ENCODE measurements around the gene ITPR1.

ITPR1 gene

GRCh38 chr3:4853749-4854140, 360.6 kb downstream of the ITPR1 start:
- no peak overlapping the region for H3K4me3 ChIP-seq (ENCODE audit: low read length)

GRCh38 chr3:4855676-4856075, 362.5 kb downstream of the ITPR1 start:
- no peak for TF ChIP-seq ZNF274 (IDR thresholded peaks at IDR 0.05; ENCODE audit: low read depth, low read length)
- no peak overlapping the region for H3K4me3 ChIP-seq (ENCODE audit: low read length)

More at GRCh38 chr3:4853749-4854140, 360.6 kb downstream of the ITPR1 start:
- TF ChIP-seq ZNF274 (IDR thresholded peaks at IDR 0.05; ENCODE audit: low read depth, low read length) = no peak

- no peak for TF ChIP-seq ZNF274 (IDR thresholded peaks at IDR 0.05; ENCODE audit: low read depth, low read length)
- no peak overlapping the region for H3K4me3 ChIP-seq (ENCODE audit: low read length)
Observed at GRCh38 chr3:4856136-4856535, 363.0 kb downstream of the ITPR1 start.

GRCh38 chr3:4856564-4856963, 363.4 kb downstream of the ITPR1 start:
- H3K4me3 ChIP-seq (ENCODE audit: low read length) = no peak overlapping the region
- TF ChIP-seq ZNF274 (IDR thresholded peaks at IDR 0.05; ENCODE audit: low read depth, low read length) = no peak

GRCh38 chr3:4856986-4857385, 363.8 kb downstream of the ITPR1 start:
- H3K4me3 ChIP-seq (ENCODE audit: low read length) = no peak overlapping the region
- TF ChIP-seq ZNF274 (IDR thresholded peaks at IDR 0.05; ENCODE audit: low read depth, low read length) = no peak

- H3K4me3 ChIP-seq (ENCODE audit: low read length) = no peak overlapping the region
- TF ChIP-seq ZNF274 (IDR thresholded peaks at IDR 0.05; ENCODE audit: low read depth, low read length) = no peak
Observed at GRCh38 chr3:4859788-4860187, 366.6 kb downstream of the ITPR1 start.

- H3K4me3 ChIP-seq (ENCODE audit: low read length) = no peak overlapping the region
- TF ChIP-seq ZNF274 (IDR thresholded peaks at IDR 0.05; ENCODE audit: low read depth, low read length) = no peak
Observed at GRCh38 chr3:4862973-4863372, 369.8 kb downstream of the ITPR1 start.

- TF ChIP-seq ZNF274 (IDR thresholded peaks at IDR 0.05; ENCODE audit: low read depth, low read length) = no peak
- H3K4me3 ChIP-seq (ENCODE audit: low read length) = no peak overlapping the region
Observed at GRCh38 chr3:4864503-4864902, 371.4 kb downstream of the ITPR1 start.

GRCh38 chr3:4865714-4866113, 372.6 kb downstream of the ITPR1 start:
- no peak overlapping the region for H3K4me3 ChIP-seq (ENCODE audit: low read length)
- TF ChIP-seq ZNF274 (IDR thresholded peaks at IDR 0.05; ENCODE audit: low read depth, low read length) = no peak

GRCh38 chr3:4866866-4867265, 373.7 kb downstream of the ITPR1 start:
- no peak overlapping the region for H3K4me3 ChIP-seq (ENCODE audit: low read length)

GRCh38 chr3:4877173-4877787, 384.1 kb downstream of the ITPR1 start:
- TF ChIP-seq ZNF274 (IDR thresholded peaks at IDR 0.05; ENCODE audit: low read depth, low read length) = no peak
- no peak overlapping the region for H3K4me3 ChIP-seq (ENCODE audit: low read length)

More at GRCh38 chr3:4866866-4867265, 373.7 kb downstream of the ITPR1 start:
- TF ChIP-seq ZNF274 (IDR thresholded peaks at IDR 0.05; ENCODE audit: low read depth, low read length) = no peak

- no peak for TF ChIP-seq ZNF274 (IDR thresholded peaks at IDR 0.05; ENCODE audit: low read depth, low read length)
- H3K4me3 ChIP-seq (ENCODE audit: low read length) = no peak overlapping the region
Observed at GRCh38 chr3:4880850-4881249, 387.7 kb downstream of the ITPR1 start.

GRCh38 chr3:4882548-4882947, 389.4 kb downstream of the ITPR1 start:
- H3K4me3 ChIP-seq (ENCODE audit: low read length) = no peak overlapping the region
- no peak for TF ChIP-seq ZNF274 (IDR thresholded peaks at IDR 0.05; ENCODE audit: low read depth, low read length)

GRCh38 chr3:4883011-4883410, 389.9 kb downstream of the ITPR1 start:
- no peak for TF ChIP-seq ZNF274 (IDR thresholded peaks at IDR 0.05; ENCODE audit: low read depth, low read length)
- H3K4me3 ChIP-seq (ENCODE audit: low read length) = no peak overlapping the region

GRCh38 chr3:4884888-4885287, 391.7 kb downstream of the ITPR1 start:
- H3K4me3 ChIP-seq (ENCODE audit: low read length) = no peak overlapping the region
- no peak for TF ChIP-seq ZNF274 (IDR thresholded peaks at IDR 0.05; ENCODE audit: low read depth, low read length)

- no peak for TF ChIP-seq ZNF274 (IDR thresholded peaks at IDR 0.05; ENCODE audit: low read depth, low read length)
- no peak overlapping the region for H3K4me3 ChIP-seq (ENCODE audit: low read length)
Observed at GRCh38 chr3:4885316-4885715, 392.2 kb downstream of the ITPR1 start.
